Activated gamma-delta T cell treated with Interleukin-2 at 50 U/mL for 16 hours (primary cell): ENCODE measurements around the gene RITA1.

Experiments used
- DNase-seq: peaks from one replicate; pipeline ENCODE4 v3.0.0-alpha.2; 2020

RITA1 gene

DNA sequence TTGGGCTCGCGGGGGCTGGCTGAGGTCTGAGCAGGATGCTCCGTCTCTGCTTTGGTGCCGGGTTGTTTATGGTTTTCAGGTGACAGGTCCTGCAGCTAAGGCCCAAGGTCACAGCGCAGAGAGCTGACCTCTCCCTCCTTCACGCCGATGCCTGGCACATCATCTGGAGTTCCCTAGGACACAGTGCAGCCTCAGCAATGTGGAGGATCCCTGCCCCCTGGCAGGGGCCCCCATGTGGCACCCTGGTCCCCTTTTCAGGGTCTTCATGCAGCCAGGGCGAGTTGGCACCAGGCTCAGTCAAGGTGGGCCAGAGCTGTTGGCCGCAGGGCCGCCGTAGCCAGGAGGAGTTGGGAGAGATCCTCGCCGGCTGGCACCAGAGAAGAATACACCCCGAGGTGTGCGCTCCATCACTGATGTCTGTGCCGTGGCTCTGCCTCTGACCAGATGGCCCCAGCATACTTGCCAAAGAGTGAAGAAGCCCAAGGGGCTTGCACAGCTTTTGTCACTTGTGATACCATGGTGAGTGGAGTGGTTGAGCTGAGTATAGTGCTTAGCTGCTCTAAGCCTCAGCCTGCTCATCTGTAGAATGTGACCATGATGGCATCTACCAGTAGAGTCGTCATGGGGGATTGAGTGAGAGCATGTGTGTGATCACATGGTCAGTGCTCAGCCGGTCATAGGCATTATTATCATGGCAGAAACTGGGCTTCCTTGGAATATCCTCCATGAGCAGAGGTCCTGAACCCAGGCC is 46.7 kb downstream of the RITA1 start:
- no peak for DNase-seq

DNA sequence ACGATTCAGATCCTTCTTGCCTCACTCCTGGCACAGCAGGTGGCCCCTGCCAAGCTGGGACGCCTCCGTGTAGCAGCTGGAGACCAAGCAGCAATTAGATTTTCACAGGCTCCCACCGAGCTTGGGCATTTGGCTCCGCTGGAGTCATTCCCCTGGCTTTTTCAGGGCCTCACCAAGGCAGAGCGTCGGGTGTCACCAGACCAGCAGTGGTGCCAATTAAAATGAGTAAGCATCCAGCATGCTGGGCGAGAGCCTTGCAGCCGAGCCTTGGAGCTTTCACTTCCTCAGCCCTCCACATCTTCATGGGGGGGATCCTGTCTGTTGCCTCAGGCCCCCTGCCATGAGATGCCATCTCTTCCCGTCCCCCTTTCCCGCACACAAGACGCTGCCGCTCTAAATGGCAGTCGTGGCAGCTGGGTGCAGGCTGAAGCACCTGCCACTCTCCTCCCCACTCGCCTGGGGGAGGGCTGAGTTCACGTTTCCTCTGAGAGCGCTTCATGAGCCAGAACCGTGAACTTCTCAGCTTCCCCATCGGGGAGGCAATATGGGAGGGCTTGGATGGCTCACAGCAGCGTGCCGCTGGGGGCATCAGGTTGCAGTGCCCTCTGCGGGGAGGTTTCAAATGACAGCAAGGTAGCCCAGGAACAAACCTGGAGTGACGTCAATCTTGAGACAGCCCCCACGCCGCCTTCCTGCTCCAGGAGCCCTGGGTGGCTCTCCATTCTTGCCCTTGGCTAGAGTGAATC is 47.5 kb downstream of the RITA1 start:
- DNase-seq: peak; percentile 49

DNA sequence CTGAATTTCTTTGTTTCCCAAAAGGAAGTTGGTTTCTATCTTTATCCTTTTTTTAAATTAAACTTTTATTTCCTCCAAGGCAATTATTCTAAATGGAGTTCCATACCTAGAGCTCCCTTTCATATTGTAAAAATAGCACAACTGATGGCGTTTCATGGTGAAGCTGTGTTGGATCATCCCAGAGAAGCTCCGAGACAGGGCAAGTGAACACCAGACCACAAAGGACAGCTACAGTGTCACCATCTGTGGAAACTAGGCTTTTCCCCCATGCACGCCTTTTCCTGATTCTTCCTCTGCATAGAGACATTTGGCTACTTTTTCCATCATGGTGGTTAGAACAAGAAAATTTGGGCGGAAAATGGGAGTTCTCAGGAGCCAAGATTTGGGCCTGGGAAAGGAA is 48.4 kb downstream of the RITA1 start:
- DNase-seq: no peak

DNA sequence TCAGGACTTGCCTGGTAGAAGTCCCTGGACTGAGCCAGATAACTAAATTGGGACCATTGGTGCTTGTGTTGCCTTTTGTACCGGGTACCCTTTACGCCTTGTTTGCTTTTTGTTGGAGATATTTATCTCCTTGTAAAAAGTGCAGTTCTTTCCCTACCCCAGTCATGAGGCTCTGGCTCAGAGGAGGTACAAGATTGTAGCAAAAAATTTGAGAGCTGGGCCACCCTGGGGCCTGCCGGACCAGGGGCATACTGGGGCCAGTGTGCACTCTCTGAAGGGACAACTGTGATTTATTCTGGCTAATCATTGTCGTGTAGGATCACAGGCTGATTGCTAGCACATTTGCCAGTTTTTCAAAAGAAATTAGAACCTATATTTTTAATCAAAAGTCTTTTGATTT is 49.0 kb downstream of the RITA1 start:
- DNase-seq: no peak

DNA sequence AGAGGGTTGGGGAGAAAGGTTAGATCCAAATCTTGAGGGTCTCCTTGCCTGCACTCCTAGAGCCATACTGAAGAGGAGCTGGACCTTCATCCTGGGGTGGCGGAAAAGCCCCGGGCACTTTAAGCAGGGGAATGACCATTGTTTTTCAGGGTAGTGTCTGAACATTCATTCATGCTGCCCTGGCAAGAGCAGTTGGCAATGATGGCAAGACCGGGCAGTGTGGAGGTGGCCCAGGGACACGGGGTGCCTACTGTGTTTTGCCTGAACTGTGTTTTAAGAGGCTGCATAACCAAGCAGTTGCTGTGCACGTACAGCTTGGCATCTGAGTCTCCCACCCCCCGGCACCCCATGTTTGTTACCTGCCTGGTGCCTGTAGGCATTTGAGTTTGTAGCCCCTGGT is 50.5 kb downstream of the RITA1 start:
- no peak for DNase-seq

DNA sequence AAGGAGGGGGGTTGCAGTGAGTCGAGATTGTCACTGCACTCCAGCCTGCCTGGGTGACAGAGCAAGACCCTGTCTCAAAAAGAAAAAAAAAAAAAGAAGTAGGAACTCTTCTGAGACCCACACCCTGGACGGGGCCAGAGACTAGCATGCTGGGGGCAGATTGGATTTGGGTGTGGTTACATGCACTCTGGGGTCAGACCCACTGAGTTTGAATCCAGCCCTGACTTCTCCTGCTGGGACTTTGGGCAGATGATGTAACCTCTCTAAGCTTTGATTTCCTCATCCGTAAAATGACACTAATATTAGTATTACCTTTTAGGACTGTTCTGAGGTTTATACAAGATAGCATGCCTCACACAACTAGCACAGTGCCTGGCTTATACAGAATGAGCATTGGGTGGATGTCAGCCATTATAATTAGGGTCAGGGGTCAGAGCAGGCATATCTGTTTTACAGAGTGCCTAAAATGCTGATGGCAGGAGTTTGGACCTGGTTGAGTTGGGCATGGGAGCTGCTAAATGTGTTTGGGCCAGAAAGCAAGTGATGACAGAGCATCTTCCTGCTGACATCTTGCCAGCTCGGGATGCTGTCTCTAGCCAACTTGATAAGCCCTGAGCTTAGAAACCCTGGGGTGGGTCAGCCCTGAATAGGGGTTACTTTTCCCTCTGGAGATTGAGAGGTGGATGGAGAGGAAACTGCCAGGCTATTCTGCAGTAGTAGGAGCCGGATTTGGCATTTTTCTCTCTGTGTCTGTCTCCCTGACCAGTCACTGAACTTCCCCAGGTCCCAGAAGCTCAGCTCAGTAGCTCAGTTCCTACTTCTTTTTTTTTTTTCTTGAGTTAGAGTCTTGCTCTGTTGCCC is 51.2 kb downstream of the RITA1 start:
- DNase-seq: no peak

DNA sequence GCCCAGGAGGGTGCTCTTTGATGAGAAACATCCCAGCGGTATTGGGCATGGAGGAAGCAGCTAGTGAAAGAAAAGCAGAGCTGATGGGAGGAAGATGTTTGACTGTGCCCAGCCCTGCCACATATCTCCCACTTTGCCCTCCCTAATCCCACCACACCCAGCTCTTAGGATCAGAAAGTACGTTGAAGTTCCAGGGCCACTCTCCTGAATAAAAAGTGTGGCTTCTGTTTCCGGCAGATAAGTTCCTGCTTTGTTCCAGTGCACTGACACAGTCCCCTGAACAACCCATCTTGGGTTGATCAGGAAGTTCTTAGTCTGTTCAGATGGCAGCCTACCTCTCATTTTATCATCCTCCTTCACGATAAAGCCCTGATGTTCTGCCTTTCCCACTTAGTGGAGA is 52.2 kb downstream of the RITA1 start:
- DNase-seq: no peak

DNA sequence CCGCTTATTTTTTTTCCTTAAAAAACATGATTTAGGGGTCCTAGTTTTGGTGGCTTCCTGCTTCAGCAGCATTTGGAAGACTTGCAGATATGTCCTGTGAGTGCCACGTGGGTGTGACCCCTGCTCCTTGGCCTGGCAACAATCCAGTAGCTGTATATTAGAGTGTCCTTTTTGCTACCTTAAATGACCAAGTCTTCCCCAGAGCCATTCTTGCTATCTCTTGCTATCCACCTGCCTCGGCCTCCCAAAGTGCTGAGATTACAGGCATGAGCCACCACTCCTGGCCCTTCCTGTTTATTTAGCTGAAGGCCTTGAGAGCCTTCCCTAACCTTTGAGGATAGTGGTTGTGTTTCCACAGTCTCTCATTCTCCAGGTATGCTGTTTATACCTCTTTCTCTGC is 52.8 kb downstream of the RITA1 start:
- DNase-seq: no peak

DNA sequence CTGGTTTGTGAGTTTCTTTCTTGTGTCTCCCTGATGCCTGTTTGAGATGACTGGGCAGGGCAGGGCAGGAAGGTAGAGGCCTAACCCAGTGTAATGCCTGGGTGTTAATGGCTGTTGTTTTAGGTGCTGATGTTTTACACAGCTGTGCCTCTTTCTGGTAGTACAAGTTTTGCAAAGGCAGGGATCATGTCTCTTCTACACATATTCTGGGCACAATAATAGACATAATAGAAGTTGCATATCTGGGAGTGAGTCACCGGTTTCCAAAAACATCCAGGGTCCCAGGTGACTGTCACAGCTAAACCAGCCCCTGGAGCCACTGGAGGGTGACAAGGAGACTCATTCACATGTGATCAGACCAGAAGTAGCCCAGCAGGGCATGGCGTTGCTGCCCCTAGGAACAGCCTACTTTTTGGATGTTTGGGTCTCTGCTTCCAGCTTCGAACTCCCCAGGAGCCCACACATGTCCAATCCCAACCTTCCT is 53.8 kb downstream of the RITA1 start:
- DNase-seq: no peak

DNA sequence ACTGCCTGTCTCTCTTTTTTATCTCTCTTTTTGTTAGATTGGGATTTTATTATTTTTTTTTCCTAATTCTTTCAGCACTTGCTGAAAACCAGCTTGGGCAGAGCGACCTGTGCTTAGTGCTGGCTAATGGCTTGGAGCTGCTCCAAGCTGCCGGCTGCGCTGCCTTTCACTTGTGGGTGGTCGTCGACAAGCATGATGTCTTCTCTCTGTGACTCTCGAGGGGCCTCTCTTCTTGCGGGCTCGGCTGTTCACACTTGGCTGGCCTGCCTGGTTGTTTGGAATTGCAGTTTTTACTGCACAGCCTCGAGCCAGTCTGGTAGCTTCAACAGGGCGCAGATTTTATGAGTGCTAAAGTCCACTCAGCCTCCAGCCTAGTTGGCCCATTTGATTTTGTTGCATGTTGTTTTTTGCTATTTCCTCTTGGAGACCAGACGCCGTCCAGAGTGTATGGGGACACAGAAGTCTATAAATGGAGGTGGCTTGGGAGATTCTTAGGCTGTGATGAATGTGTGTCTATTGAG is 54.4 kb downstream of the RITA1 start:
- DNase-seq: no peak

DNA sequence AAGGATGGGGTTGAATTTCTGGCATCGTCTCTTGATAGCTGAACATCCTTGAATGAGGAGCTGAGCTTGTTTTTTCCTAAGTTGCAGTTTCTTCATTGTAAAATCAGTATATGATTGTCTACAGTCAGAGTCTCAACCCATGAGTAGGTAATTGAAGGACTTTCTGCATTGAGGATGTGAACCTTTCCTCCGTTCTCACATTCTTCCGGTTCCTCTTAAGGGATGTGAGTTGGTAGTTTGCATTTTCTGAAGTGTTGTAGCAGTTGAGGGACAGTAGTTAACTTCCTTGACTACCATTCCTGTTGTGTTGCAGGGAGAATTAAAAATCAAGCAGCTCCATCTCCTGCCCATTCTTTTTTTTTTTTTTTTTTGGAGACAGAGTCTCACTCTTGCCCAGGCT is 54.9 kb downstream of the RITA1 start:
- DNase-seq: no peak

DNA sequence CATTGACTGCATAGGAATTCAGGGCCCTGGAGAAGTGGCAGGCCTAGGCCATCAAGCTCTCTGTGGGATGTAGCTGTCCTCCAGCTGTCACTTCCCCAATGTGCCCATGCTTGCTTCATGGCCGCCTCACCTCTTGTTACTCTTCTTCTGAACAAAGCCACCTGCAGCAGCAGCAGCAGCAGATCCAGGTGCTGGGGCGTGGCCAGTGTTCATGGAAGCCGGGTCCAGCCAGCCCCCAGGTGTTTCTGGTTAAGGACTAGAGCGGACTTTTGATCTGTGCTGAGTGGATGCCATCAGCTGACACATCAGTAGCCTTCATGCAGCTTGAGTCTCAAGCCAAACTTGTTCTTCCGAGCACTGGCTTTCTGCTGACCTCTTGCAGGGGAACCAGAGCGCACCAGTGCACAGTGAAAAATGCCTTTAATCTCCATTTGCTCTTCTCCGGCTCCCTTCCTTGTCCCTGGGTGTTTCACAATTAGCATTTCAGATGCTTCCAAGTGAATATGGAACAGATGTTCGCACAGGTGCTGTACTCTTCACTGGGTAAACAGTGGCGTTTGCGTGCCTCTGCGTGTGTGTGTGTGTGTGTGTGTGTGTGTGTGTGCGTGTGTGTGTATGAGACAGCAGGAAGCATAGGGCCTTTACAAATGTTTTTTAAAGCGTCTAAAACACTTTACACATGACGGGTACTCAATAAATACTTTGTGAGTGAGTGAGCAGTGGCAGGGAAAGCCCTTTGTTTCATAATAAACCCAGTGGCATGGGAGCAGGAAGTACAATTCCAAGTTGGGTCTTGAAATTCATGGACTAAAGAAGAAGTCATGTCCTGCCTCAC is 55.9 kb downstream of the RITA1 start:
- no peak for DNase-seq
